RKO (cell line): ENCODE results near the gene ATP8B1.
"Not testable (repeated sequence)": the region's sequence is repeated elsewhere in the genome, so short reads cannot be mapped to it uniquely, and the experiment has no call there.

Experiments used
- DNase-seq: peaks from one replicate; pipeline ENCODE4 v3.0.0-alpha.2; 2016; ENCODE audit warnings: low spot score

The ATP8B1 gene

GRCh38 chr18:57719211-57719935, 83.7 kb downstream of the ATP8B1 start:
- DNase-seq = not testable (repeated sequence)

- DNase-seq = no peak
Observed at GRCh38 chr18:57716549-57716948, 86.6 kb downstream of the ATP8B1 start.

- no peak for DNase-seq
Observed at GRCh38 chr18:57715671-57716070, 87.4 kb downstream of the ATP8B1 start.

GRCh38 chr18:57715073-57715472, 88.0 kb downstream of the ATP8B1 start:
- DNase-seq = no peak

- DNase-seq = no peak
Observed at GRCh38 chr18:57710226-57710625, 92.9 kb downstream of the ATP8B1 start.

GRCh38 chr18:57709335-57709734, 93.8 kb downstream of the ATP8B1 start:
- no peak for DNase-seq

GRCh38 chr18:57708288-57708687, 94.8 kb downstream of the ATP8B1 start:
- no peak for DNase-seq

GRCh38 chr18:57705832-57706595, 97.1 kb downstream of the ATP8B1 start:
- DNase-seq = no peak

GRCh38 chr18:57705011-57705410, 98.1 kb downstream of the ATP8B1 start:
- no peak for DNase-seq

GRCh38 chr18:57698571-57699276, 104.4 kb downstream of the ATP8B1 start:
- no peak for DNase-seq

- DNase-seq = no peak
Observed at GRCh38 chr18:57697426-57697825, 105.7 kb downstream of the ATP8B1 start.

- DNase-seq = no peak
Observed at GRCh38 chr18:57696271-57696670, 106.8 kb downstream of the ATP8B1 start.

GRCh38 chr18:57691363-57691762, 111.8 kb downstream of the ATP8B1 start:
- DNase-seq = no peak

- peak; percentile 19 for DNase-seq
Observed at GRCh38 chr18:57687970-57688369, 115.1 kb downstream of the ATP8B1 start.

- no peak for DNase-seq
Observed at GRCh38 chr18:57683470-57683869, 119.6 kb downstream of the ATP8B1 start.

GRCh38 chr18:57677262-57678211, 125.6 kb downstream of the ATP8B1 start:
- no peak for DNase-seq

- DNase-seq = no peak
Observed at GRCh38 chr18:57674891-57675290, 128.2 kb downstream of the ATP8B1 start.

GRCh38 chr18:57670046-57670445, 133.1 kb downstream of the ATP8B1 start:
- DNase-seq = no peak

GRCh38 chr18:57668021-57668420, 135.1 kb downstream of the ATP8B1 start:
- DNase-seq = no peak

- DNase-seq = no peak
Observed at GRCh38 chr18:57666818-57667497, 136.2 kb downstream of the ATP8B1 start.

- DNase-seq = no peak
Observed at GRCh38 chr18:57664568-57665165, 138.4 kb downstream of the ATP8B1 start.
